ENCODE data around the gene KLHDC7B. TPM values are rescaled to one million over a fixed set of nuclear protein-coding genes. Genes with fewer than 3 reads are reported as not detected.

The KLHDC7B gene
- total and polyA plus RNA-seq, 2 of the 13 experiments (the other 11 are each of a cell fraction or from before 2014, with no cell fraction given) = 0.11 TPM; not detected in 1

DNA sequence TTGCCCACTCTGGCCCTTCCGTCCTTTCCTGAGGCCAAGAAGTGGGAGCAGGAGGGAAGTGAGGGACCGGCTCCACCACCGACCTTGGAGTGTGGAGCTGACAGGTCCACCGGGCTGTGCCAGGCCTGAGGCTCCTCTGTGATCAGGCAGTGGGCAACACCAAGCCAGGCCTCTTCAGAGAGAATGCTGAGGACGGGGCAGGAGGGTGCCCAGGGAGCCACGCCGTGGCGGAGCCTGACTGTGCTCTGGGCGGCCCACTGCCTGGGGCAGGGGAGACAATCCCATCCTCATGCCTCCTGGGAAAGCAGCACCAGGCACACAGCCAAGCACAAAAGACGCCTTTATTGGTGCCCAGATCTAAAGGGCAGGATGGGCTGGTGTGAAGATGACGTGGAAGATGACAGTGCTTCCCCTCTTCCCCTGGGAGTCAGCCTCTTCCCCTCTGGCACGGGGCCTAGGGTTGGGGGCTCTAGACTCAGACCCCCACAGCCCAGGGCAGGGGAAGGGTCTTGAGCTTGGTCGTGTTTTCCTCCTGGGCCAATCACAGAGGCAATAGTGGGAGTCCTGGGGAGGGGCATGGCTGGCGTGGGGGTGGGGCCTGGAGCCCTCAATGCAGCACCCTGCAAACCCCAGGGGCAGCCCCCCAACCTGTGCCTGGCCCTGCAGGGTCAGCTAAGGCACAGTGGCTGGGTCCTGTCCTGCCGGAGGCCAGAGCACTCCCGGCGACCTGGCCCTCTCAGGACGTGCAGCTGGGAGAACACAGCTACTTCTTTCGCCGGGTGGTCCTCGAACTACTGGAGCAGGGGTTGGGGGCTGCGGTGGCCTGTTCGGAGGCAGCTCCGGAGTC lies 42.8 kb upstream of the KLHDC7B start:
- no TSS peak for BruUV-seq (replicated peaks)
- peaks cover 10% of the 10 kb centered on the region for H3K79me2 ChIP-seq (ENCODE audit: insufficient read depth, low read length)
- CTCF ChIA-PET (ENCODE audit: low intra/inter-chr PET ratio, low total read pairs) = no interaction called here
- DNase-seq (ENCODE audit: low spot score) (no peak), FAIRE-seq (no peak), ATAC-seq (no peak)
- no peaks in the 10 kb centered on the region for H4K20me1 ChIP-seq (ENCODE audit: insufficient read depth, low read length)
- no peak overlapping the region for H2AFZ ChIP-seq (ENCODE audit: low read length)
- H3K27me3 ChIP-seq (ENCODE audit: control insufficient read depth in 1 of 2, insufficient read depth in 2 of 2, low read length in 2 of 2) = no peaks in the 10 kb centered on the region; a peak in 1 of 5 replicates
- 96% methylated on average over 10 of the region's 24 CpGs for WGBS (ENCODE audit: low lambda C conversion rate)
- H3K4me2 ChIP-seq (ENCODE audit: low read depth, low read length) = no peak overlapping the region
- peaks cover 2 to 10% of the 10 kb centered on the region in 2 experiments; a peak in 1 of 5 replicates for H3K36me3 ChIP-seq (replicated peaks in 1 of 2; ENCODE audit: control insufficient read depth in 1 of 2, insufficient read depth in 2 of 2, low read length in 2 of 2)
- H3K27ac ChIP-seq (ENCODE audit: extremely low read length, insufficient read depth, low read length) = no peak overlapping the region
- no peak overlapping the region for H3K4me3 ChIP-seq (replicated peaks in 1 of 3; ENCODE audit: insufficient read depth in 1 of 3, low read depth in 2 of 3, low read length in 3 of 3)
- H3K9ac ChIP-seq (ENCODE audit: insufficient read depth, low read depth, low read length) = no peak overlapping the region
- no peaks in the 10 kb centered on the region for H3K9me3 ChIP-seq (ENCODE audit: low read length)
- peaks cover 23% of the 10 kb centered on the region for H3K4me1 ChIP-seq (ENCODE audit: insufficient read depth, low read length)
- in situ Hi-C loops (cut with HindIII; ENCODE audit: extremely low pct_ligation_motif_present, low pct_unique_long_range_greater_than_20kb) = no loop called here
- POLR2A ChIA-PET = no interaction called here
- intact Hi-C loops (cut with micrococcal nuclease; ENCODE audit: unreplicated experiment) = no loop called here
- TF ChIP-seq ZNF282 (IDR thresholded peaks at IDR 0.05; ENCODE audit: partially characterized antibody) (no peak), HMGXB3 (CRISPR knock-in tag; IDR thresholded peaks at IDR 0.05; ENCODE audit: borderline replicate concordance) (no peak), AGO2 (optimal IDR thresholded peaks at IDR 0.05; ENCODE audit: low read depth, low read length) (no peak), ZBTB21 (CRISPR knock-in tag; IDR thresholded peaks at IDR 0.05) (no peak), ZNF354B (CRISPR knock-in tag; IDR thresholded peaks at IDR 0.05) (no peak), ZNF616 (CRISPR knock-in tag; IDR thresholded peaks at IDR 0.05; ENCODE audit: low read depth) (no peak), TCF7L2 (IDR thresholded peaks at IDR 0.05; ENCODE audit: low read depth, low read length) (no peak), NFE2 (CRISPR knock-in tag; IDR thresholded peaks at IDR 0.05) (no peak), ZBTB46 (CRISPR knock-in tag; IDR thresholded peaks at IDR 0.05; ENCODE audit: borderline replicate concordance) (no peak)
- TF ChIP-seq, protein P1, sequence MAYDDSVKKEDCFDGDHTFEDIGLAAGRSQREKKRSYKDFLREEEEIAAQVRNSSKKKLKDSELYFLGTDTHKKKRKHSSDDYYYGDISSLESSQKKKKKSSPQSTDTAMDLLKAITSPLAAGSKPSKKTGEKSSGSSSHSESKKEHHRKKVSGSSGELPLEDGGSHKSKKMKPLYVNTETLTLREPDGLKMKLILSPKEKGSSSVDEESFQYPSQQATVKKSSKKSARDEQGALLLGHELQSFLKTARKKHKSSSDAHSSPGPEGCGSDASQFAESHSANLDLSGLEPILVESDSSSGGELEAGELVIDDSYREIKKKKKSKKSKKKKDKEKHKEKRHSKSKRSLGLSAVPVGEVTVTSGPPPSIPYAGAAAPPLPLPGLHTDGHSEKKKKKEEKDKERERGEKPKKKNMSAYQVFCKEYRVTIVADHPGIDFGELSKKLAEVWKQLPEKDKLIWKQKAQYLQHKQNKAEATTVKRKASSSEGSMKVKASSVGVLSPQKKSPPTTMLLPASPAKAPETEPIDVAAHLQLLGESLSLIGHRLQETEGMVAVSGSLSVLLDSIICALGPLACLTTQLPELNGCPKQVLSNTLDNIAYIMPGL (CRISPR knock-in tag; IDR thresholded peaks at IDR 0.05; ENCODE audit: borderline replicate concordance in 1 of 2, low read depth in 1 of 2) = no peak
- TF ChIP-seq, protein P2, sequence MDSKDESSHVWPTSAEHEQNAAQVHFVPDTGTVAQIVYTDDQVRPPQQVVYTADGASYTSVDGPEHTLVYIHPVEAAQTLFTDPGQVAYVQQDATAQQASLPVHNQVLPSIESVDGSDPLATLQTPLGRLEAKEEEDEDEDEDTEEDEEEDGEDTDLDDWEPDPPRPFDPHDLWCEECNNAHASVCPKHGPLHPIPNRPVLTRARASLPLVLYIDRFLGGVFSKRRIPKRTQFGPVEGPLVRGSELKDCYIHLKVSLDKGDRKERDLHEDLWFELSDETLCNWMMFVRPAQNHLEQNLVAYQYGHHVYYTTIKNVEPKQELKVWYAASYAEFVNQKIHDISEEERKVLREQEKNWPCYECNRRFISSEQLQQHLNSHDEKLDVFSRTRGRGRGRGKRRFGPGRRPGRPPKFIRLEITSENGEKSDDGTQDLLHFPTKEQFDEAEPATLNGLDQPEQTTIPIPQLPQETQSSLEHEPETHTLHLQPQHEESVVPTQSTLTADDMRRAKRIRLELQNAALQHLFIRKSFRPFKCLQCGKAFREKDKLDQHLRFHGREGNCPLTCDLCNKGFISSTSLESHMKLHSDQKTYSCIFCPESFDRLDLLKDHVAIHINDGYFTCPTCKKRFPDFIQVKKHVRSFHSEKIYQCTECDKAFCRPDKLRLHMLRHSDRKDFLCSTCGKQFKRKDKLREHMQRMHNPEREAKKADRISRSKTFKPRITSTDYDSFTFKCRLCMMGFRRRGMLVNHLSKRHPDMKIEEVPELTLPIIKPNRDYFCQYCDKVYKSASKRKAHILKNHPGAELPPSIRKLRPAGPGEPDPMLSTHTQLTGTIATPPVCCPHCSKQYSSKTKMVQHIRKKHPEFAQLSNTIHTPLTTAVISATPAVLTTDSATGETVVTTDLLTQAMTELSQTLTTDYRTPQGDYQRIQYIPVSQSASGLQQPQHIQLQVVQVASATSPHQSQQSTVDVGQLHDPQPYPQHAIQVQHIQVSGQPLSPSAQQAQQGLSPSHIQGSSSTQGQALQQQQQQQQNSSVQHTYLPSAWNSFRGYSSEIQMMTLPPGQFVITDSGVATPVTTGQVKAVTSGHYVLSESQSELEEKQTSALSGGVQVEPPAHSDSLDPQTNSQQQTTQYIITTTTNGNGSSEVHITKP (CRISPR knock-in tag; IDR thresholded peaks at IDR 0.05; ENCODE audit: low read depth) = no peak
